ENCODE measurements around the gene CANT1.

The CANT1 gene

GRCh38 chr17:79011451-79012147 lies 2.0 kb upstream of the CANT1 start:
- Histone ChIP-seq H3K9me3 (ENCODE audit: control insufficient read depth, low read depth, low read length) (peaks cover 16% of the 10 kb centered on the region), H3K36me3 (ENCODE audit: control insufficient read depth, low read depth, low read length) (no peaks in the 10 kb centered on the region), H3K4me3 (ENCODE audit: low read length) (no peak overlapping the region), H3K27ac (ENCODE audit: low read length) (no peak overlapping the region), H3K9ac (ENCODE audit: low read length) (no peak overlapping the region), H3K27me3 (ENCODE audit: control insufficient read depth, insufficient read depth, low read length) (peaks cover 27% of the 10 kb centered on the region), H3K4me1 (ENCODE audit: control insufficient read depth, low read depth, low read length) (no peaks in the 10 kb centered on the region)

- no peaks in the 10 kb centered on the region for H3K36me3 ChIP-seq (ENCODE audit: control insufficient read depth, low read depth, low read length)
- H3K27me3 ChIP-seq (ENCODE audit: control insufficient read depth, insufficient read depth, low read length), result peaks cover 40% of the 10 kb centered on the region
- H3K9ac ChIP-seq (ENCODE audit: low read length), result peak overlapping the region; percentile 40
- H3K4me3 ChIP-seq (ENCODE audit: low read length), result peak overlapping the region; percentile 83
- H3K4me1 ChIP-seq (ENCODE audit: control insufficient read depth, low read depth, low read length), result no peaks in the 10 kb centered on the region
- H3K9me3 ChIP-seq (ENCODE audit: control insufficient read depth, low read depth, low read length), result peaks cover 12% of the 10 kb centered on the region
- no peak overlapping the region for H3K27ac ChIP-seq (ENCODE audit: low read length)
Measured at GRCh38 chr17:79010304-79010646, 711 bp upstream of the CANT1 start.

GRCh38 chr17:79008666-79009387 lies 737 bp downstream of the CANT1 start:
- peaks cover 46% of the 10 kb centered on the region for H3K27me3 ChIP-seq (ENCODE audit: control insufficient read depth, insufficient read depth, low read length)
- peak overlapping the region; percentile 24 for H3K9ac ChIP-seq (ENCODE audit: low read length)
- peak overlapping the region; percentile 83 for H3K4me3 ChIP-seq (ENCODE audit: low read length)
- H3K27ac ChIP-seq (ENCODE audit: low read length), result no peak overlapping the region
- H3K36me3 ChIP-seq (ENCODE audit: control insufficient read depth, low read depth, low read length), result no peaks in the 10 kb centered on the region
- H3K4me1 ChIP-seq (ENCODE audit: control insufficient read depth, low read depth, low read length), result no peaks in the 10 kb centered on the region
- peaks cover 2% of the 10 kb centered on the region for H3K9me3 ChIP-seq (ENCODE audit: control insufficient read depth, low read depth, low read length)

GRCh38 chr17:79007504-79008381 lies 1.8 kb downstream of the CANT1 start:
- Histone ChIP-seq H3K27ac (ENCODE audit: low read length) (no peak overlapping the region), H3K9ac (ENCODE audit: low read length) (no peak overlapping the region), H3K4me3 (ENCODE audit: low read length) (no peak overlapping the region)

GRCh38 chr17:79006794-79007503 lies 2.6 kb downstream of the CANT1 start:
- Histone ChIP-seq H3K4me1 (ENCODE audit: control insufficient read depth, low read depth, low read length) (no peaks in the 10 kb centered on the region), H3K4me3 (ENCODE audit: low read length) (no peak overlapping the region), H3K27ac (ENCODE audit: low read length) (no peak overlapping the region), H3K27me3 (ENCODE audit: control insufficient read depth, insufficient read depth, low read length) (peaks cover 65% of the 10 kb centered on the region), H3K36me3 (ENCODE audit: control insufficient read depth, low read depth, low read length) (no peaks in the 10 kb centered on the region), H3K9me3 (ENCODE audit: control insufficient read depth, low read depth, low read length) (no peaks in the 10 kb centered on the region), H3K9ac (ENCODE audit: low read length) (no peak overlapping the region)

More at GRCh38 chr17:79007504-79008381, 1.8 kb downstream of the CANT1 start:
- H3K9me3 ChIP-seq (ENCODE audit: control insufficient read depth, low read depth, low read length), result no peaks in the 10 kb centered on the region
- H3K4me1 ChIP-seq (ENCODE audit: control insufficient read depth, low read depth, low read length), result no peaks in the 10 kb centered on the region
- H3K27me3 ChIP-seq (ENCODE audit: control insufficient read depth, insufficient read depth, low read length), result peaks cover 57% of the 10 kb centered on the region
- H3K36me3 ChIP-seq (ENCODE audit: control insufficient read depth, low read depth, low read length), result no peaks in the 10 kb centered on the region

- no peaks in the 10 kb centered on the region for H3K9me3 ChIP-seq (ENCODE audit: control insufficient read depth, low read depth, low read length)
- no peak overlapping the region for H3K27ac ChIP-seq (ENCODE audit: low read length)
- peaks cover 74% of the 10 kb centered on the region for H3K27me3 ChIP-seq (ENCODE audit: control insufficient read depth, insufficient read depth, low read length)
- no peak overlapping the region for H3K9ac ChIP-seq (ENCODE audit: low read length)
- H3K36me3 ChIP-seq (ENCODE audit: control insufficient read depth, low read depth, low read length), result no peaks in the 10 kb centered on the region
- H3K4me1 ChIP-seq (ENCODE audit: control insufficient read depth, low read depth, low read length), result no peaks in the 10 kb centered on the region
- H3K4me3 ChIP-seq (ENCODE audit: low read length), result no peak overlapping the region
Measured at GRCh38 chr17:79006046-79006445, 3.5 kb downstream of the CANT1 start.

- Histone ChIP-seq H3K9ac (ENCODE audit: low read length) (no peak overlapping the region), H3K36me3 (ENCODE audit: control insufficient read depth, low read depth, low read length) (no peaks in the 10 kb centered on the region), H3K4me3 (ENCODE audit: low read length) (no peak overlapping the region), H3K27me3 (ENCODE audit: control insufficient read depth, insufficient read depth, low read length) (peaks cover 81% of the 10 kb centered on the region), H3K9me3 (ENCODE audit: control insufficient read depth, low read depth, low read length) (no peaks in the 10 kb centered on the region), H3K27ac (ENCODE audit: low read length) (no peak overlapping the region), H3K4me1 (ENCODE audit: control insufficient read depth, low read depth, low read length) (no peaks in the 10 kb centered on the region)
Measured at GRCh38 chr17:79005063-79005861, 4.3 kb downstream of the CANT1 start.

- Histone ChIP-seq H3K4me3 (ENCODE audit: low read length) (no peak overlapping the region), H3K9ac (ENCODE audit: low read length) (no peak overlapping the region), H3K36me3 (ENCODE audit: control insufficient read depth, low read depth, low read length) (no peaks in the 10 kb centered on the region), H3K27ac (ENCODE audit: low read length) (no peak overlapping the region), H3K27me3 (ENCODE audit: control insufficient read depth, insufficient read depth, low read length) (peaks cover 80% of the 10 kb centered on the region), H3K9me3 (ENCODE audit: control insufficient read depth, low read depth, low read length) (no peaks in the 10 kb centered on the region), H3K4me1 (ENCODE audit: control insufficient read depth, low read depth, low read length) (no peaks in the 10 kb centered on the region)
Measured at GRCh38 chr17:79003661-79004411, 5.7 kb downstream of the CANT1 start.

- Histone ChIP-seq H3K9me3 (ENCODE audit: control insufficient read depth, low read depth, low read length) (no peaks in the 10 kb centered on the region), H3K36me3 (ENCODE audit: control insufficient read depth, low read depth, low read length) (no peaks in the 10 kb centered on the region), H3K4me1 (ENCODE audit: control insufficient read depth, low read depth, low read length) (no peaks in the 10 kb centered on the region), H3K4me3 (ENCODE audit: low read length) (no peak overlapping the region), H3K27me3 (ENCODE audit: control insufficient read depth, insufficient read depth, low read length) (peaks cover 72% of the 10 kb centered on the region), H3K9ac (ENCODE audit: low read length) (no peak overlapping the region), H3K27ac (ENCODE audit: low read length) (no peak overlapping the region)
Measured at GRCh38 chr17:79002796-79003593, 6.6 kb downstream of the CANT1 start.

Measured in iPS-18a (cell line).